ENCODE data around the gene ACOX1.

DNA sequence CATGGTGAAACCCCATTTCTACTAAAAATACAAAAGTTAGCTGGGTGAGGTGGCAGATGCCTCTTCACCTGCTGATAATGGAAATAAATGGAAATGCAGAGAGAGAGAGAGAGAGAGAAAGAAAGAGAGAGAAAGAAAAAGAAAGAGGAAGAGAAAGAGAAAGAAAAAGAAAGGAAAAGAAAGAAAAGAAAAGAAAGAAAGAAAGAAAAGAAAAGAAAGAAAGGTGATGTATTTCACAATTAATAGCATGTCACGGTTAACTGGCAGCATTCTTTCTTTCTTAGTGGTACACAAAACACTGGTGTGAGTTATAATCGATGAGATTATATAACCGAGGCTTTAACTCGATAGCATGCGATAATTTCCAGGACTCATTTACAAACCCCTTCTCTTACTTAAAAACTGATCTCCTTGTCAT lies 3.2 kb downstream of the ACOX1 start:
- TF ChIP-seq, protein P1, sequence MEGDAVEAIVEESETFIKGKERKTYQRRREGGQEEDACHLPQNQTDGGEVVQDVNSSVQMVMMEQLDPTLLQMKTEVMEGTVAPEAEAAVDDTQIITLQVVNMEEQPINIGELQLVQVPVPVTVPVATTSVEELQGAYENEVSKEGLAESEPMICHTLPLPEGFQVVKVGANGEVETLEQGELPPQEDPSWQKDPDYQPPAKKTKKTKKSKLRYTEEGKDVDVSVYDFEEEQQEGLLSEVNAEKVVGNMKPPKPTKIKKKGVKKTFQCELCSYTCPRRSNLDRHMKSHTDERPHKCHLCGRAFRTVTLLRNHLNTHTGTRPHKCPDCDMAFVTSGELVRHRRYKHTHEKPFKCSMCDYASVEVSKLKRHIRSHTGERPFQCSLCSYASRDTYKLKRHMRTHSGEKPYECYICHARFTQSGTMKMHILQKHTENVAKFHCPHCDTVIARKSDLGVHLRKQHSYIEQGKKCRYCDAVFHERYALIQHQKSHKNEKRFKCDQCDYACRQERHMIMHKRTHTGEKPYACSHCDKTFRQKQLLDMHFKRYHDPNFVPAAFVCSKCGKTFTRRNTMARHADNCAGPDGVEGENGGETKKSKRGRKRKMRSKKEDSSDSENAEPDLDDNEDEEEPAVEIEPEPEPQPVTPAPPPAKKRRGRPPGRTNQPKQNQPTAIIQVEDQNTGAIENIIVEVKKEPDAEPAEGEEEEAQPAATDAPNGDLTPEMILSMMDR (IDR thresholded peaks at IDR 0.05) = peak; percentile 22
- no peak for TF ChIP-seq EZH2 (IDR thresholded peaks at IDR 0.05; ENCODE audit: borderline replicate concordance, insufficient read depth, low read depth, low read length, poor library complexity, severe bottlenecking)
